GM12878 (cell line): ENCODE measurements around the gene RUNX3. TPM values are rescaled to one million over a fixed set of nuclear protein-coding genes. Genes with fewer than 3 reads are reported as not detected.

Experiments
- BCL11A ChIP-seq: IDR thresholded peaks from 2 replicates; pipeline ENCODE4 v1.6.1; 2011; ENCODE audit warnings: low read depth, low read length
- CBX3 ChIP-seq: fragments of 200-600 bp; sonication (generic); IDR thresholded peaks from 2 replicates; pipeline ENCODE4 v1.6.1; 2016; ENCODE audit warnings: low read depth, borderline replicate concordance
- CEBPZ ChIP-seq: fragments of 150-350 bp; IDR thresholded peaks from 2 replicates; pipeline ENCODE4 v1.6.1; 2016; ENCODE audit warnings: low read depth, low read length
- CHD1 ChIP-seq: IDR thresholded peaks from 2 replicates; pipeline ENCODE4 v1.6.1; 2012; ENCODE audit warnings: low read depth, low read length, improper control_type of control experiment
- EP300 ChIP-seq, 2 experiments: fragments of 150-350 bp in 1 of 2; IDR thresholded peaks; 2 replicates each; pipeline ENCODE4 v1.6.1; 2011 to 2012; ENCODE audit warnings: low read depth in 2 of 2, low read length in 2 of 2, borderline replicate concordance in 1 of 2, improper control_type of control experiment in 1 of 2, inconsistent platforms in 1 of 2; ENCODE audit not compliant: control insufficient read depth in 1 of 2
- ESRRA ChIP-seq: IDR thresholded peaks from 2 replicates; pipeline ENCODE4 v1.6.1; 2012; ENCODE audit warnings: mild to moderate bottlenecking, low read length, improper control_type of control experiment
- MEF2B ChIP-seq: fragments of 450-650 bp; IDR thresholded peaks from 2 replicates; pipeline ENCODE4 v1.6.1; 2018; ENCODE audit warnings: mild to moderate bottlenecking, moderate library complexity; ENCODE audit not compliant: partially characterized antibody, poor library complexity, severe bottlenecking
- NBN ChIP-seq: fragments of 450-650 bp; IDR thresholded peaks from 2 replicates; pipeline ENCODE4 v1.6.1; 2016
- NFYB ChIP-seq: IDR thresholded peaks from 2 replicates; pipeline ENCODE4 v1.6.1; 2011; ENCODE audit warnings: low read depth, mild to moderate bottlenecking, low read length, improper control_type of control experiment, moderate library complexity; ENCODE audit not compliant: insufficient read depth
- NR2C1 ChIP-seq: fragments of 450-650 bp; IDR thresholded peaks from 2 replicates; pipeline ENCODE4 v1.6.1; 2017; ENCODE audit warnings: antibody characterized with exemption, mild to moderate bottlenecking, moderate library complexity
- NR2F1 ChIP-seq: fragments of 450-650 bp; conservative IDR thresholded peaks from 2 replicates; pipeline ENCODE4 v1.6.1; 2017; ENCODE audit warnings: mild to moderate bottlenecking
- NRF1 ChIP-seq: conservative IDR thresholded peaks from 2 replicates; pipeline ENCODE4 v1.6.1; 2011; ENCODE audit warnings: mild to moderate bottlenecking, low read depth, low read length, improper control_type of control experiment
- SMARCA5 ChIP-seq: fragments of 450-650 bp; IDR thresholded peaks from 2 replicates; pipeline ENCODE4 v1.6.1; 2017; ENCODE audit warnings: mild to moderate bottlenecking
- SMC3 ChIP-seq: IDR thresholded peaks from 2 replicates; pipeline ENCODE4 v1.6.1; 2011; ENCODE audit warnings: low read length, improper control_type of control experiment, borderline replicate concordance
- SRF ChIP-seq, 2 experiments: IDR thresholded peaks; 2 replicates each; pipeline ENCODE4 v1.6.1; 2011; ENCODE audit warnings: low read depth in 2 of 2, low read length in 2 of 2, mild to moderate bottlenecking in 1 of 2, moderate library complexity in 1 of 2
- SUZ12 ChIP-seq: fragments of 200-600 bp; sonication (generic); IDR thresholded peaks from one replicate; pipeline ENCODE4 v1.6.1; 2018; ENCODE audit warnings: antibody characterized with exemption, mild to moderate bottlenecking; ENCODE audit not compliant: unreplicated experiment
- TBL1XR1 ChIP-seq: IDR thresholded peaks from 2 replicates; pipeline ENCODE4 v1.6.1; 2012; ENCODE audit warnings: low read depth, low read length, improper control_type of control experiment
- TCF12 ChIP-seq: IDR thresholded peaks from 2 replicates; pipeline ENCODE4 v1.6.1; 2011; ENCODE audit warnings: low read depth, mild to moderate bottlenecking, low read length
- USF2 ChIP-seq: IDR thresholded peaks from 2 replicates; pipeline ENCODE4 v1.6.1; 2011; ENCODE audit warnings: low read depth, low read length, improper control_type of control experiment, borderline replicate concordance
- polyA plus RNA-seq, 11 experiments: library from polyadenylated mRNA; depleted of rRNA in 4 of 11; unstranded in 6 of 11; stranded (reverse) in 5 of 11; fragments of >200 nt; fragmentation: Nextera tagmentation in 4 of 11; fragmentation: Illumina TruSeq in 1 of 11; extraction: Ambion mirVana in 4 of 11; extraction: Trizol in 1 of 11; gene quantifications; 1 replicate in 1 of 11; 2 replicates in 10 of 11; pipeline versions ENCODE4 v1.2.1 to v1.2.3, GENCODE V29; 2011 to 2016; ENCODE audit warnings: inconsistent platforms in 2 of 11, missing spikeins in 2 of 11, low read depth in 1 of 11
- total RNA-seq, 4 experiments: library from RNA; depleted of rRNA in 3 of 4; stranded (reverse); fragments of >200 nt in 3 of 4; fragmentation: Illumina TruSeq in 1 of 4; extraction: Trizol in 1 of 4; gene quantifications; 2 replicates each; pipeline versions ENCODE4 v1.2.1 to v1.2.3, GENCODE V29; 2013 to 2021
- TF ChIP-seq, protein P1 (sequence below): IDR thresholded peaks from 2 replicates; pipeline ENCODE4 v1.6.1; 2011; ENCODE audit warnings: borderline replicate concordance, low read depth, mild to moderate bottlenecking, moderate library complexity, low read length; ENCODE audit not compliant: insufficient read depth, poor library complexity, severe bottlenecking
- TF ChIP-seq, protein P2 (sequence below): fragments of 450-650 bp; IDR thresholded peaks from 2 replicates; pipeline ENCODE4 v1.6.1; 2018; ENCODE audit warnings: borderline replicate concordance, mild to moderate bottlenecking; ENCODE audit not compliant: partially characterized antibody

The RUNX3 gene
- total and polyA plus RNA-seq, 10 of the 15 experiments (the other 5 are each of a cell fraction or from before 2014, with no cell fraction given), result 19.0 to 151 (median 31.4) TPM

GRCh38 chr1:24900985-24901781 lies 28.9 kb downstream of the RUNX3 start (continued):
- TF ChIP-seq SUZ12 (no peak), TBL1XR1 (no peak), NRF1 (no peak), TCF12 (0 out of 2 replicates have a peak, but pooled peaks have one; percentile 20), SMC3 (no peak), NBN (0 out of 2 replicates have a peak, but pooled peaks have one; percentile 15), EP300 (IDR thresholded peaks at IDR 0.05; ENCODE audit: borderline replicate concordance in 1 of 2, control insufficient read depth in 1 of 2, low read depth in 2 of 2, low read length in 2 of 2) (no peak), ESRRA (no peak), MEF2B (peak; percentile 90), SRF (IDR thresholded peaks at IDR 0.05; ENCODE audit: low read depth in 2 of 2, low read length in 2 of 2) (no peak), NFYB (no peak), BCL11A (peak; percentile 45), NR2F1 (peak; percentile 64; the same call in 1 of the 2 replicates), USF2 (no peak), NR2C1 (no peak), CEBPZ (no peak), CBX3 (no peak), SMARCA5 (0 out of 2 replicates have a peak, but pooled peaks have one; percentile 29), CHD1 (no peak)
- TF ChIP-seq, protein P1, sequence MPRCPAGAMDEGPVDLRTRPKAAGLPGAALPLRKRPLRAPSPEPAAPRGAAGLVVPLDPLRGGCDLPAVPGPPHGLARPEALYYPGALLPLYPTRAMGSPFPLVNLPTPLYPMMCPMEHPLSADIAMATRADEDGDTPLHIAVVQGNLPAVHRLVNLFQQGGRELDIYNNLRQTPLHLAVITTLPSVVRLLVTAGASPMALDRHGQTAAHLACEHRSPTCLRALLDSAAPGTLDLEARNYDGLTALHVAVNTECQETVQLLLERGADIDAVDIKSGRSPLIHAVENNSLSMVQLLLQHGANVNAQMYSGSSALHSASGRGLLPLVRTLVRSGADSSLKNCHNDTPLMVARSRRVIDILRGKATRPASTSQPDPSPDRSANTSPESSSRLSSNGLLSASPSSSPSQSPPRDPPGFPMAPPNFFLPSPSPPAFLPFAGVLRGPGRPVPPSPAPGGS, result peak; percentile 15
- TF ChIP-seq, protein P2, sequence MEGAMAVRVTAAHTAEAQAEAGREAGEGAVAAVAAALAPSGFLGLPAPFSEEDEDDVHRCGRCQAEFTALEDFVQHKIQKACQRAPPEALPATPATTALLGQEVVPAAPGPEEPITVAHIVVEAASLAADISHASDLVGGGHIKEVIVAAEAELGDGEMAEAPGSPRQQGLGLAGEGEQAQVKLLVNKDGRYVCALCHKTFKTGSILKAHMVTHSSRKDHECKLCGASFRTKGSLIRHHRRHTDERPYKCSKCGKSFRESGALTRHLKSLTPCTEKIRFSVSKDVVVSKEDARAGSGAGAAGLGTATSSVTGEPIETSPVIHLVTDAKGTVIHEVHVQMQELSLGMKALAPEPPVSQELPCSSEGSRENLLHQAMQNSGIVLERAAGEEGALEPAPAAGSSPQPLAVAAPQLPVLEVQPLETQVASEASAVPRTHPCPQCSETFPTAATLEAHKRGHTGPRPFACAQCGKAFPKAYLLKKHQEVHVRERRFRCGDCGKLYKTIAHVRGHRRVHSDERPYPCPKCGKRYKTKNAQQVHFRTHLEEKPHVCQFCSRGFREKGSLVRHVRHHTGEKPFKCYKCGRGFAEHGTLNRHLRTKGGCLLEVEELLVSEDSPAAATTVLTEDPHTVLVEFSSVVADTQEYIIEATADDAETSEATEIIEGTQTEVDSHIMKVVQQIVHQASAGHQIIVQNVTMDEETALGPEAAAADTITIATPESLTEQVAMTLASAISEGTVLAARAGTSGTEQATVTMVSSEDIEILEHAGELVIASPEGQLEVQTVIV, result no peak
